Measurements from ENCODE around the gene PDRG1. TPM values are rescaled to one million over a fixed set of nuclear protein-coding genes. Genes with fewer than 3 reads are reported as not detected.

The PDRG1 gene
- total RNA-seq, result 5.2 TPM in 2 replicates

GRCh38 chr20:31951530-31952453 is at the start of gene PDRG1:
Gene PDRG1, minus strand, starts transcription at chr20:31952046. Its CDS starts 85 bp downstream, at chr20:31951961.

GRCh38 chr20:31967830-31968249 is 16.0 kb upstream of the PDRG1 start, which contains the start of gene XKR7:
Gene XKR7, plus strand, starts transcription at chr20:31968151. Its CDS starts 25 bp downstream, at chr20:31968176.

Other genes starting within 250 kb of the PDRG1 start
- gene BCL2L1, start 229.2 kb downstream of the PDRG1 start, total RNA-seq, result 28.8 and 40.0 TPM in 2 replicates
- gene TPX2, start 212.8 kb downstream of the PDRG1 start, total RNA-seq, result 6.3 and 7.7 TPM in 2 replicates
- gene MYLK2, start 132.7 kb downstream of the PDRG1 start, total RNA-seq, result 9.8 and 19.2 TPM in 2 replicates
- 0.22 and 0.43 TPM in 2 replicates for gene FOXS1, start 106.4 kb downstream of the PDRG1 start, total RNA-seq
- 0.76 and 1.3 TPM in 2 replicates for gene DUSP15, start 81.5 kb downstream of the PDRG1 start, total RNA-seq
- 0.22 and 0.26 TPM in 2 replicates for gene TTLL9, start 81.4 kb downstream of the PDRG1 start, total RNA-seq
- gene XKR7, start 16.1 kb upstream of the PDRG1 start, total RNA-seq, result under 0.01 TPM in 1 of 2 replicates, not detected in the other
- 19.3 and 23.8 TPM in 2 replicates for gene CCM2L, start 58.4 kb upstream of the PDRG1 start, total RNA-seq
- under 0.01 TPM in 1 of 2 replicates, not detected in the other for gene HCK, start 100.2 kb upstream of the PDRG1 start, total RNA-seq
- 22.2 and 24.9 TPM in 2 replicates for gene TM9SF4, start 157.7 kb upstream of the PDRG1 start, total RNA-seq